ENCODE results near the gene RANBP10. TPM values are rescaled to one million over a fixed set of nuclear protein-coding genes. Genes with fewer than 3 reads are reported as not detected.

Gene RANBP10
- total and polyA plus RNA-seq, 2 of the 13 experiments (the other 11 are each of a cell fraction or from before 2014, with no cell fraction given) = 9.2 to 22.7 TPM

- no peak for TF ChIP-seq ZFP91 (CRISPR knock-in tag; IDR thresholded peaks at IDR 0.05; ENCODE audit: borderline replicate concordance)
- TF ChIP-seq ZSCAN30 (CRISPR knock-in tag; IDR thresholded peaks at IDR 0.05) = no peak
- TF ChIP-seq ZNF558 (CRISPR knock-in tag; IDR thresholded peaks at IDR 0.05; ENCODE audit: borderline replicate concordance) = no peak
- no peak for TF ChIP-seq SP4 (CRISPR knock-in tag; IDR thresholded peaks at IDR 0.05)
Measured at GRCh38 chr16:67740391-67740790, 66.0 kb downstream of the RANBP10 start (continued).

- Histone ChIP-seq H3K4me1 (ENCODE audit: insufficient read depth, low read length) (no peaks in the 10 kb centered on the region), H4K20me1 (ENCODE audit: insufficient read depth, low read length) (no peaks in the 10 kb centered on the region), H3K27me3 (ENCODE audit: control insufficient read depth in 1 of 2, insufficient read depth in 2 of 2, low read length in 2 of 2) (no peaks in the 10 kb centered on the region), H3K9me3 (ENCODE audit: low read length) (no peaks in the 10 kb centered on the region), H3K36me3 (replicated peaks in 1 of 2; ENCODE audit: control insufficient read depth in 1 of 2, insufficient read depth in 2 of 2, low read length in 2 of 2) (peaks cover 7 to 54% of the 10 kb centered on the region in 2 experiments), H2AFZ (ENCODE audit: low read length) (no peak overlapping the region), H3K79me2 (ENCODE audit: insufficient read depth, low read length) (no peaks in the 10 kb centered on the region), H3K4me2 (ENCODE audit: low read depth, low read length) (no peak overlapping the region), H3K27ac (ENCODE audit: extremely low read length, insufficient read depth, low read length) (no peak overlapping the region), H3K4me3 (replicated peaks in 1 of 3; ENCODE audit: insufficient read depth in 1 of 3, low read depth in 2 of 3, low read length in 3 of 3) (no peak overlapping the region), H3K9ac (ENCODE audit: insufficient read depth, low read depth, low read length) (no peak overlapping the region)
- ATAC-seq (no peak), DNase-seq (ENCODE audit: low spot score) (no peak), FAIRE-seq (no peak)
- no TSS peak for BruUV-seq (replicated peaks)
- in situ Hi-C loops (cut with HindIII; ENCODE audit: extremely low pct_ligation_motif_present, low pct_unique_long_range_greater_than_20kb) = no loop called here
- POLR2A ChIA-PET = interaction anchor here (3.2 kb wide), 1 partner anchor 18 kb away, joined by 9 read pairs; the partner anchor contains the start of gene GFOD2
- intact Hi-C loops (cut with micrococcal nuclease; ENCODE audit: unreplicated experiment) = no loop called here
- WGBS (ENCODE audit: low lambda C conversion rate) = 93% methylated on average over 4 of the region's 4 CpGs
- CTCF ChIA-PET (ENCODE audit: low intra/inter-chr PET ratio, low total read pairs) = no interaction called here
- TF ChIP-seq ATAD3A (CRISPR knock-in tag; IDR thresholded peaks at IDR 0.05) = no peak
- TF ChIP-seq ZNF816 (CRISPR knock-in tag; IDR thresholded peaks at IDR 0.05; ENCODE audit: borderline replicate concordance) = no peak
- TF ChIP-seq ZNF546 (CRISPR knock-in tag; conservative IDR thresholded peaks at IDR 0.05) = no peak
- no peak for TF ChIP-seq ZFP91 (CRISPR knock-in tag; IDR thresholded peaks at IDR 0.05; ENCODE audit: borderline replicate concordance)
- no peak for TF ChIP-seq MLLT10 (CRISPR knock-in tag; IDR thresholded peaks at IDR 0.05)
Measured at GRCh38 chr16:67736858-67737257, 69.5 kb downstream of the RANBP10 start.

All from HepG2 (cell line).